NT2/D1 (cell line): ENCODE measurements around the gene RELT.

Source experiments
- DNase-seq: peaks from one replicate; pipeline ENCODE4 v3.0.0-alpha.2; 2011; ENCODE audit warnings: low read depth, low spot score
- H3K27me3 ChIP-seq: 2 replicates; pipeline ENCODE4 v1.6.0; 2011; ENCODE audit warnings: mild to moderate bottlenecking; ENCODE audit not compliant: insufficient read length, insufficient read depth
- H3K36me3 ChIP-seq: 2 replicates; pipeline ENCODE4 v1.6.1; 2011; ENCODE audit warnings: mild to moderate bottlenecking, low read length, mixed read lengths; ENCODE audit not compliant: insufficient read depth, insufficient read length
- H3K4me1 ChIP-seq: 2 replicates; pipeline ENCODE4 v1.5.1; 2011; ENCODE audit not compliant: insufficient read depth, insufficient read length
- H3K4me3 ChIP-seq: 2 replicates; pipeline ENCODE4 v1.5.1; 2011; ENCODE audit warnings: low read depth; ENCODE audit not compliant: insufficient read length
- H3K9ac ChIP-seq: 2 replicates; pipeline ENCODE4 v1.6.0; 2011; ENCODE audit warnings: low read depth; ENCODE audit not compliant: insufficient read length
- H3K9me3 ChIP-seq: 2 replicates; pipeline ENCODE4 v1.5.1; 2011; ENCODE audit warnings: mild to moderate bottlenecking, low read length; ENCODE audit not compliant: insufficient read depth
- SUZ12 ChIP-seq: IDR thresholded peaks from 2 replicates; pipeline ENCODE4 v1.6.1; 2011; ENCODE audit not compliant: insufficient read length, insufficient read depth; ENCODE audit errors: extremely low read depth
- YY1 ChIP-seq: IDR thresholded peaks from 2 replicates; pipeline ENCODE4 v1.6.1; 2011; ENCODE audit not compliant: insufficient read length, insufficient read depth
- ZNF274 ChIP-seq: IDR thresholded peaks from 2 replicates; pipeline ENCODE4 v1.6.1; 2011; ENCODE audit warnings: mild to moderate bottlenecking, low read depth, low read length

Gene RELT

DNA sequence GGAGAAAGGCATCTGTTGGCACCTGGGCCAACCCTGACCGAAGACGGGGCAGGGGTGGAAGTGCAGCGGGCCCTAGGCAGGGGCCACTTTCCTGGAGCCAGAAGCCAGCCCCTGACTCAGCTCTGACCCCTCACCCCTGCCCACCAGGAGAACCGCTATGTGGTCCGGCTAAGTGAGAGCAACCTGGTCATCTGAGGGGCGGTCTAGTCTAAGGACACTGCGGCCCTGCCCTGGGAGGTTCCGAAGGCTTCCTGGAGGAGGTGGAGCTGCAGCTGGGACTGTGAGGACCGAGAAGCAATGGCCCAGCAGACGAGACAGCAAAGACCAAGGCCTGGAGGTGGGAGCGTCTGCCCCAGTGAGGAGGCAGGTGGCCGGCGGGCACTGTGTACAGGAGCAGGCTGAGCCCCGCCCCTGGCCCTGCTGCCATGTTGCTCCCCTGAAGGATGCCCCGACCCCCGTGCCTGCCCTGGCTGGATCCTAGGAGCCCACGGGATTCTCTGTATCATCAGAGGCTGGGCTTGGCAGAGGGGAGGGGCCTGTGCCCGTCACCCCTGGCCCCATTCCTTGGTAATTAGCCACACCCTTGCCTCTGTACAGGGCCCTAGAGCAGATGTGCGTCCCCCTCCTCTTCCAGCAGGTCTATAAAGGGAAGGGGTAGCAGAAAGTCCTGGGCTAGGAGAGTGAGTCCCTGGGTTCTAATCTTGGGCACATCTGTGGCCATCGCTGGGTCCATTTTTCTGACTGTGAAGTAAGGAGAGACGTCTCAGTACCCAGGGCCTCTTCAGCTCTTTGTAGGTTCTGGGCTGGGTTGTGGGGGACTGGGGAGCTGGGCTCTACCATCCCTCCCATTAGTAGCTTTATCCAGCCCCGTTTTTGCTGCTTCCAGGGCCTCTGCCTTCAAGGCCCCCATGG lies 19.4 kb downstream of the RELT start:
- Histone ChIP-seq H3K9me3 (no peaks in the 10 kb centered on the region), H3K4me1 (peaks cover 13% of the 10 kb centered on the region), H3K4me3 (no peak overlapping the region), H3K27me3 (no peaks in the 10 kb centered on the region), H3K9ac (no peak overlapping the region), H3K36me3 (peaks cover 83% of the 10 kb centered on the region)
- no peak for DNase-seq
- TF ChIP-seq SUZ12 (no peak), YY1 (no peak), ZNF274 (no peak)

DNA sequence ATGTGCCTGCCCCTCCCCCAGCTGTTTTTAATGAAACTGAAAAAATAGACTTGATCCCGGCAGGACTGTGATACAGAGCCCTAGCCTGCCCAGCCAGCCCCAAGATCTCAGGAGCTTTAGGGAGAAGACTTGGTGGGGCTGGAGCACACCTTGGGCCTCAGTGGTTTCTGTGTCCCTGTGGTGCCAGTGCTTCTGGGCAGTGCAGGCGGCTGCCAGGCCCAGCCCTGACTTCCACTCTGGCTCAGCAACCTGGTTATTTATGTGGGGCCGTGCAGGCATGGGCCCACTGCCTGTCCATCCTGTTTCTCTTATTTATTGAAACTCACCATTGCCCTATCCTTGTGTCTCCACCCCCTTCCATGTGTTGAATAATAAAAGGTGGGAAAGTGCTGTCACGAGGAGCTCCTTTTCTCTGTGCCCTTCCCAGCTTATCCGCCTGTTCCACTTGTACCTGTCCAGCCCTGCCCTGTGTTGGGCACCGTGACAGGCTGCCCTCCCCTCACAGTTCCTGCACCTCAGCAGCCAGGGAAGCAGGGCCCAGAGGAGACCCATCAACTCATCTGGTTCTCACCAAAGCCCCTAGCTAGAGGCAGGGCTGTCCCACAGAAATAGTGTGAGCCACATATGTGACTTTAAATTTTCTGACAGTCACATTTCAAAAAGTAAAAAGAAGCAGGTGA lies 20.2 kb downstream of the RELT start:
- Histone ChIP-seq H3K9ac (no peak overlapping the region), H3K4me1 (peaks cover 15% of the 10 kb centered on the region), H3K4me3 (no peak overlapping the region), H3K9me3 (no peaks in the 10 kb centered on the region), H3K27me3 (no peaks in the 10 kb centered on the region), H3K36me3 (peaks cover 76% of the 10 kb centered on the region)
- TF ChIP-seq ZNF274 = no peak
- no peak for TF ChIP-seq SUZ12
- TF ChIP-seq YY1 = no peak
- DNase-seq = no peak

DNA sequence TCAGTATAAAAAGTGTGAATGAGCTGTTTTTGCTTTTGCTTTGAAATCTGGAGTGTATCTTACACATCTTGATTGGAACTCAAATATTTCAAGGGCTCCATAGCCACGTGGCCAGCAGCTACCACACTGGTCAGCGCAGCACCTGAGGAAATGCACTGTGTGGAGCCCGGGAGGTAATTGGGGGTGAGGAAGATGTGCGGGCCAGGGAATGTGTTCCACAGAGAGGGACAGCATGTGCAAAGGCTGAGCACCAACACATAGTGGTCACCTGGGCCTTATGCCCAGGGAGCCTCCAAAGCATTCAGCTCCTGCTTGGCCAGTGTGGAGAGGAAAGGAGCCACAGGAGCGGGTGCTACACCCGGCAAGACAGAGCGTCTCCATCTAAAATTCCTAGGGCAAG lies 20.8 kb downstream of the RELT start:
- H3K9ac ChIP-seq = no peak overlapping the region
- peaks cover 21% of the 10 kb centered on the region for H3K4me1 ChIP-seq
- H3K36me3 ChIP-seq = peaks cover 73% of the 10 kb centered on the region
- no peaks in the 10 kb centered on the region for H3K27me3 ChIP-seq
- no peak overlapping the region for H3K4me3 ChIP-seq
- TF ChIP-seq ZNF274 (no peak), SUZ12 (no peak), YY1 (no peak)
- no peaks in the 10 kb centered on the region for H3K9me3 ChIP-seq
- DNase-seq = no peak

DNA sequence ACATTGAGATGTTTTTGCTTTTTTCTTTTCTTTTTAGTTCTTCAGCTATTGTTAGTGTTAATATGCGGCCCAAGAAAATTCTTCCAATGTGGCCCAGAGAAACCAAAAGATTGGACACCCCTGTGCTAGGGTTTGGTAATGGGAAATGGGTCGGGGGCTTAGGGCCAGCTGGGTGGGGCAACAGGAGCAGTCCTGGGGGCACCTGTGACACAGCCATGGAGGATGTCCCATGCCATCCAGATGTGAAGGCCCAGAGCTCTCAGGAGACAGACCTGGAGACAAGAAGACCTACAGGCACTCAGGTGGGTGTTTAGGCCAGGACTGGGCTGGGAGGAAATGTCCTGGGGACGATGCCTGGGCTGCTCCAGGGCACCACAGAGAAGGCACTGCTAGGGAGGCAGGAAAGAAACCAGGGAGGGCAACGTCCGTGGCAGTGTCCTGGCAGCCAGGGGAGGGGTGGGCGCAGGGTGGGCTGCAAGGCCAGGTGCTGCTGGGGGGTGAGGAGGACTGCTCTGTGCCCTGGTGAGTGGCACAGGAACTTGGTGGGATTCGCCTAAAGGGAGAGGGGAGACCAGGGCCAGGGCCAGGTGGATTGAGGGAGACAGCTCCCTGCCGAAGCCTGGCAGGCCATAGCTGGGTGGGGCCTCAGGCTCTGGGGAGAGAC lies 21.4 kb downstream of the RELT start:
- H3K9ac ChIP-seq = no peak overlapping the region
- peaks cover 67% of the 10 kb centered on the region for H3K36me3 ChIP-seq
- no peak for DNase-seq
- H3K9me3 ChIP-seq = no peaks in the 10 kb centered on the region
- TF ChIP-seq SUZ12 (no peak), YY1 (no peak), ZNF274 (no peak)
- H3K4me1 ChIP-seq = peaks cover 24% of the 10 kb centered on the region
- no peak overlapping the region for H3K4me3 ChIP-seq
- no peaks in the 10 kb centered on the region for H3K27me3 ChIP-seq

DNA sequence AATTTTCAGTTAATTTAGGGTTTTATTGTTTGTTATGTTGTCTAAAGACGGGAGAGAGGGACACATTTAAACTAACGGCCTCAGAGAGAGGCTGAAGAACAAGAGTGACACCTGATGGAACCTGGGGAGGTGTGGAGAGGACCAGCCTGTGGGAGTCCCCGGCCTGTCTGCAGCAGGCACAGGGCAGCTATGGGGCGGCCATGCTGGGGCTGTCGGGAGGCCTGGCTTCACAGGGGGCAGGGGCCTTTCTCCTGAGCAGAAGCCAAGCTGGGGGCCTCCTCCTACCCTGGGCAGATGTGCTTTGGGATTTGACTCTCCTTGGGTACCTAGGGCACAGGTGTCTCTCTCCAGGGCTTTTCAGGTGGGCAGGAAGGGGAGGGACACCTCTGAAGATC lies 21.9 kb downstream of the RELT start:
- peaks cover 24% of the 10 kb centered on the region for H3K4me1 ChIP-seq
- DNase-seq = no peak
- H3K9me3 ChIP-seq = no peaks in the 10 kb centered on the region
- H3K27me3 ChIP-seq = no peaks in the 10 kb centered on the region
- no peak overlapping the region for H3K9ac ChIP-seq
- H3K4me3 ChIP-seq = no peak overlapping the region
- H3K36me3 ChIP-seq = peaks cover 61% of the 10 kb centered on the region
- no peak for TF ChIP-seq SUZ12
- no peak for TF ChIP-seq ZNF274
- TF ChIP-seq YY1 = no peak

DNA sequence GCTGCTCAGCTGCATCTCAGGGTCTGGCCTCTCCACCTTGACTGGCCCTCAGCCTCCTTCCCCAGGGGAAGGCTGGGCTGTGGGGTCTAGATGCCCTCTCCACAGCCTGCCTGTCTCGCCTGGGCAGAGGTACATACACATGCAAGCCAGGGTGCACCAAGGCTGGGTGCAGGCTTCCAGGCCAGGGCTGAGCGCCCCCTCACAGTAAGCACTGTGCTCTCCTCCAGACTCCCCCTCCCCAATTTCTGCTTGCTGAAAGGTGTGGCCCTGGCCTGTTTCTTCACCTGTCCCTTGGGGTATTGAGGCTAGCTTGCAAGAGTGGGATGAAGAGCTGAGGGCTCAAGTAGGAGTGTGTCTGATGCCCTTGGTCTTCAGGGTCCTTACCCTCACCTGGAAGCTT lies 22.5 kb downstream of the RELT start:
- TF ChIP-seq ZNF274 = no peak
- no peak for TF ChIP-seq YY1
- TF ChIP-seq SUZ12 = no peak
- Histone ChIP-seq H3K9me3 (no peaks in the 10 kb centered on the region), H3K4me1 (peaks cover 24% of the 10 kb centered on the region), H3K27me3 (no peaks in the 10 kb centered on the region), H3K36me3 (peaks cover 60% of the 10 kb centered on the region), H3K4me3 (no peak overlapping the region), H3K9ac (no peak overlapping the region)
- DNase-seq = no peak
